GM13976 (cell line): ENCODE data around the gene MYO1D.
"Not testable (repeated sequence)": the region's sequence is repeated elsewhere in the genome, so short reads cannot be mapped to it uniquely, and the experiment has no call there.

Experiments used
- DNase-seq: peaks from one replicate; pipeline ENCODE4 v3.0.0; 2012; ENCODE audit warnings: low spot score
- CTCF ChIP-seq: IDR thresholded peaks from 2 replicates; pipeline ENCODE4 v1.5.1; 2012; ENCODE audit warnings: borderline replicate concordance, mild to moderate bottlenecking; ENCODE audit not compliant: insufficient read depth; ENCODE audit errors: extremely low read depth, missing control alignments, control extremely low read depth
- in situ Hi-C: fragments of 300-500 bp; cut with MboI; formaldehyde crosslinking; loops from one replicate; pipeline ENCODE4 v1.12.0; 2022; ENCODE audit warnings: low sequenced_read_pairs, mixed read lengths, inconsistent platforms; ENCODE audit not compliant: unreplicated experiment

MYO1D gene

GRCh38 chr17:32727681-32728080, 149.2 kb downstream of the MYO1D start:
- in situ Hi-C loops, result no loop called here
- DNase-seq, result no peak
- no peak for TF ChIP-seq CTCF

GRCh38 chr17:32725697-32726096, 151.2 kb downstream of the MYO1D start:
- no peak for TF ChIP-seq CTCF
- DNase-seq, result no peak
- in situ Hi-C loops, result no loop called here

GRCh38 chr17:32723310-32723955, 153.5 kb downstream of the MYO1D start:
- in situ Hi-C loops, result no loop called here
- no peak for DNase-seq

GRCh38 chr17:32722733-32723132, 154.2 kb downstream of the MYO1D start:
- DNase-seq, result no peak
- TF ChIP-seq CTCF, result no peak
- in situ Hi-C loops, result no loop called here

More at GRCh38 chr17:32723310-32723955, 153.5 kb downstream of the MYO1D start:
- TF ChIP-seq CTCF, result no peak

GRCh38 chr17:32720671-32721070, 156.3 kb downstream of the MYO1D start:
- in situ Hi-C loops, result no loop called here
- DNase-seq, result no peak
- no peak for TF ChIP-seq CTCF

GRCh38 chr17:32719689-32720088, 157.2 kb downstream of the MYO1D start:
- in situ Hi-C loops, result no loop called here
- no peak for TF ChIP-seq CTCF
- DNase-seq, result no peak

GRCh38 chr17:32714922-32715321, 162.0 kb downstream of the MYO1D start:
- DNase-seq, result not testable (repeated sequence)

GRCh38 chr17:32714206-32714605, 162.7 kb downstream of the MYO1D start:
- in situ Hi-C loops, DNase-seq: not testable (repeated sequence)

More at GRCh38 chr17:32714922-32715321, 162.0 kb downstream of the MYO1D start:
- in situ Hi-C loops, result not testable (repeated sequence)
